ENCODE data around the gene LTBP3. TPM values are rescaled to one million over a fixed set of nuclear protein-coding genes. Genes with fewer than 3 reads are reported as not detected.
A peak's percentile ranks its signal among the peaks of the same experiment; 100 is the strongest.

Gene LTBP3
- polyA plus RNA-seq, 1 donor from 2014 or later = 4.6 TPM

GRCh38 chr11:65546217-65546958, 11.8 kb downstream of the LTBP3 start:
- H3K79me2 ChIP-seq (replicated peaks; ENCODE audit: insufficient read depth, low read length) = no peaks in the 10 kb centered on the region
- H3K4me2 ChIP-seq (ENCODE audit: low read length) = no peak overlapping the region
- H3F3A ChIP-seq (ENCODE audit: insufficient read depth, low read length, poor library complexity, severe bottlenecking) = no peaks in the 10 kb centered on the region
- H3K27me3 ChIP-seq (ENCODE audit: insufficient read depth, low read depth, low read length) = peaks cover 29% of the 10 kb centered on the region
- H3K36me3 ChIP-seq (ENCODE audit: insufficient read depth, low read length) = no peaks in the 10 kb centered on the region
- no peaks in the 10 kb centered on the region for H3K9me3 ChIP-seq (ENCODE audit: low read length)
- no peaks in the 10 kb centered on the region for H4K20me1 ChIP-seq (ENCODE audit: insufficient read depth)
- no peak overlapping the region for H2AFZ ChIP-seq (ENCODE audit: low read depth, low read length)
- TF ChIP-seq EZH2 (IDR thresholded peaks at IDR 0.05; ENCODE audit: borderline replicate concordance, insufficient read depth, low read length, poor library complexity, severe bottlenecking) (no peak), EP300 (conservative IDR thresholded peaks at IDR 0.05; ENCODE audit: poor library complexity, severe bottlenecking) (no peak), MXI1 (conservative IDR thresholded peaks at IDR 0.05; ENCODE audit: poor library complexity, severe bottlenecking) (no peak), POLR2AphosphoS5 (IDR thresholded peaks at IDR 0.05) (no peak), TAF1 (IDR thresholded peaks at IDR 0.05; ENCODE audit: low read depth) (no peak), RAD21 (conservative IDR thresholded peaks at IDR 0.05) (no peak)
- H3K9ac ChIP-seq (ENCODE audit: low read length) = no peak overlapping the region
- no peak overlapping the region for H3K27ac ChIP-seq (ENCODE audit: low read length)
- H3K9me2 ChIP-seq (ENCODE audit: insufficient read depth, low read length) = no peaks in the 10 kb centered on the region
- H3K4me3 ChIP-seq (ENCODE audit: low read length) = peak overlapping the region; percentile 59

- H3K9me2 ChIP-seq (ENCODE audit: insufficient read depth, low read length) = no peaks in the 10 kb centered on the region
- no peaks in the 10 kb centered on the region for H3K79me2 ChIP-seq (replicated peaks; ENCODE audit: insufficient read depth, low read length)
- H3K4me2 ChIP-seq (ENCODE audit: low read length) = no peak overlapping the region
- H3K27ac ChIP-seq (ENCODE audit: low read length) = no peak overlapping the region
- peak overlapping the region; percentile 59 for H3K4me3 ChIP-seq (ENCODE audit: low read length)
- no peak for TF ChIP-seq SMC3 (conservative IDR thresholded peaks at IDR 0.05; ENCODE audit: poor library complexity)
- no peak for TF ChIP-seq MXI1 (conservative IDR thresholded peaks at IDR 0.05; ENCODE audit: poor library complexity, severe bottlenecking)
- H3K9me3 ChIP-seq (ENCODE audit: low read length) = no peaks in the 10 kb centered on the region
- peaks cover 35% of the 10 kb centered on the region for H3K27me3 ChIP-seq (ENCODE audit: insufficient read depth, low read depth, low read length)
- H3K36me3 ChIP-seq (ENCODE audit: insufficient read depth, low read length) = no peaks in the 10 kb centered on the region
- no peak overlapping the region for H3K9ac ChIP-seq (ENCODE audit: low read length)
- no peak overlapping the region for H2AFZ ChIP-seq (ENCODE audit: low read depth, low read length)
- H4K20me1 ChIP-seq (ENCODE audit: insufficient read depth) = no peaks in the 10 kb centered on the region
- no peaks in the 10 kb centered on the region for H3F3A ChIP-seq (ENCODE audit: insufficient read depth, low read length, poor library complexity, severe bottlenecking)
Measured at GRCh38 chr11:65545853-65546216, 12.3 kb downstream of the LTBP3 start.

DNA sequence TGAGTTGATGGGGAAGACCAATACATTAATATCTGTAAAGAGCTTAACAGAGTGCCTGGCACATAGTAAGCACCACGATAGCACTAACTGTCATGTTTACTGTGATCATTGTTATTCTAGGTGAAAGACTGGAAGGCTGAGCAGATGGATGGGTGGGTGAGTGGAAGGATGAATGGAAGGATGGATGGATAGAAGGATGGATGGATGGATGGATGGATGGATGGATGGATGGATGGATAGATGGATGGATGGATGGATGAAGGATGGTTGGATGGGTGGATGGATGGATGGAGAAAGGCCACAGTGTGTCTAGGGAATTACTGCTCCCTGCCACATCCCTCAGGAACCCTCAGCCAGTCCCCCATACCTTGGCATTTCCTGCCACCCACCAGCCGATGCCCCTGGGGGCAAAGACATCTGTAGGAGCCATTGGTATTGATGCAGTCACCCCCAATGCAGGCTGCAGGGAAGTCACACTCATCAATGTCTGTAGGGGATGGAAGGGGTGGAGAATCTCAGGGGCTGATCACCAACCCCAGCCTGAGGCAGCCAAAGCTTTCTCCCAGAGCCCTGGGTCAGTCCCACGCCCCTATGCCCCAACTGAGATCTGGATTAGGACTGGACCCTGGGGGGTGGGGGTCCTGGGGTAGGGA, 15.3 kb downstream of the LTBP3 start:
- Histone ChIP-seq H3F3A (ENCODE audit: insufficient read depth, low read length, poor library complexity, severe bottlenecking) (no peaks in the 10 kb centered on the region), H3K36me3 (ENCODE audit: insufficient read depth, low read length) (no peaks in the 10 kb centered on the region), H2AFZ (ENCODE audit: low read depth, low read length) (no peak overlapping the region), H4K20me1 (ENCODE audit: insufficient read depth) (peaks cover 6% of the 10 kb centered on the region), H3K4me3 (ENCODE audit: low read length) (no peak overlapping the region), H3K9me3 (ENCODE audit: low read length) (no peaks in the 10 kb centered on the region), H3K27me3 (ENCODE audit: insufficient read depth, low read depth, low read length) (peaks cover 56% of the 10 kb centered on the region), H3K27ac (ENCODE audit: low read length) (no peak overlapping the region), H3K9ac (ENCODE audit: low read length) (no peak overlapping the region), H3K4me2 (ENCODE audit: low read length) (no peak overlapping the region), H3K79me2 (replicated peaks; ENCODE audit: insufficient read depth, low read length) (no peaks in the 10 kb centered on the region), H3K9me2 (ENCODE audit: insufficient read depth, low read length) (no peaks in the 10 kb centered on the region)
- TF ChIP-seq MXI1 (conservative IDR thresholded peaks at IDR 0.05; ENCODE audit: poor library complexity, severe bottlenecking) (no peak), POLR2AphosphoS5 (IDR thresholded peaks at IDR 0.05) (no peak), TAF1 (IDR thresholded peaks at IDR 0.05; ENCODE audit: low read depth) (no peak), SMC3 (conservative IDR thresholded peaks at IDR 0.05; ENCODE audit: poor library complexity) (no peak), RAD21 (conservative IDR thresholded peaks at IDR 0.05) (no peak), CTCF (IDR thresholded peaks at IDR 0.05; ENCODE audit: poor library complexity, severe bottlenecking) (no peak), EP300 (conservative IDR thresholded peaks at IDR 0.05; ENCODE audit: poor library complexity, severe bottlenecking) (no peak), EZH2 (IDR thresholded peaks at IDR 0.05; ENCODE audit: borderline replicate concordance, insufficient read depth, low read length, poor library complexity, severe bottlenecking) (no peak), REST (IDR thresholded peaks at IDR 0.05; ENCODE audit: borderline replicate concordance) (no peak)

Data from neural cell (in vitro differentiated cells).